CD1c-positive myeloid dendritic cell (primary cell): Measurements from ENCODE around the gene EPB41.
"Not testable (repeated sequence)": the region's sequence is repeated elsewhere in the genome, so short reads cannot be mapped to it uniquely, and the experiment has no call there.

Experiments
- DNase-seq: peaks from one replicate; pipeline ENCODE4 v3.0.0-alpha.2; 2016; ENCODE audit errors: extremely low spot score

EPB41 gene

GRCh38 chr1:28976248-28976647, 61.9 kb downstream of the EPB41 start:
- DNase-seq = no peak

GRCh38 chr1:28981210-28981609, 66.8 kb downstream of the EPB41 start:
- DNase-seq = peak; percentile 3

- no peak for DNase-seq
Measured at GRCh38 chr1:28982198-28982597, 67.8 kb downstream of the EPB41 start.

GRCh38 chr1:28983091-28983490, 68.7 kb downstream of the EPB41 start:
- DNase-seq = no peak

- no peak for DNase-seq
Measured at GRCh38 chr1:28983509-28984310, 69.3 kb downstream of the EPB41 start.

- no peak for DNase-seq
Measured at GRCh38 chr1:28984311-28984684, 69.9 kb downstream of the EPB41 start.

GRCh38 chr1:28985427-28985826, 71.1 kb downstream of the EPB41 start:
- DNase-seq = no peak

GRCh38 chr1:28986306-28986910, 72.0 kb downstream of the EPB41 start:
- DNase-seq = peak; percentile 21

- no peak for DNase-seq
Measured at GRCh38 chr1:29002792-29003191, 88.4 kb downstream of the EPB41 start.

- no peak for DNase-seq
Measured at GRCh38 chr1:29004288-29004687, 89.9 kb downstream of the EPB41 start.

- DNase-seq = no peak
Measured at GRCh38 chr1:29004798-29005197, 90.4 kb downstream of the EPB41 start.

GRCh38 chr1:29011775-29012174, 97.4 kb downstream of the EPB41 start:
- no peak for DNase-seq

- DNase-seq = no peak
Measured at GRCh38 chr1:29017235-29017634, 102.9 kb downstream of the EPB41 start.

- no peak for DNase-seq
Measured at GRCh38 chr1:29017975-29018712, 103.8 kb downstream of the EPB41 start.

- DNase-seq = no peak
Measured at GRCh38 chr1:29022620-29023019, 108.3 kb downstream of the EPB41 start.

- no peak for DNase-seq
Measured at GRCh38 chr1:29029667-29030066, 115.3 kb downstream of the EPB41 start.

- DNase-seq = no peak
Measured at GRCh38 chr1:29032841-29033240, 118.5 kb downstream of the EPB41 start.

- peak; percentile 57 for DNase-seq
Measured at GRCh38 chr1:29033829-29034466, 119.6 kb downstream of the EPB41 start.

GRCh38 chr1:29043274-29043965, 129.1 kb downstream of the EPB41 start:
- DNase-seq = no peak

GRCh38 chr1:29044010-29044409, 129.6 kb downstream of the EPB41 start:
- DNase-seq = no peak

GRCh38 chr1:29045663-29046062, 131.3 kb downstream of the EPB41 start:
- not testable (repeated sequence) for DNase-seq

GRCh38 chr1:29047142-29047541, 132.8 kb downstream of the EPB41 start:
- DNase-seq = no peak
